WTC11 (cell line): ENCODE data around the gene RCL1. TPM values are rescaled to one million over a fixed set of nuclear protein-coding genes. Genes with fewer than 3 reads are reported as not detected.

Source experiments
- ATAC-seq: fragments of 200-7000 bp; cut with Tn5 transposase; 2 replicates; pipeline ENCODE4 v1.10.0; 2021; ENCODE audit warnings: mild to moderate bottlenecking, moderate library complexity
- CTCF ChIA-PET: fragments of 300-600 bp; sonication (Branson Sonifier 250); formaldehyde crosslinking; loops from one replicate; lab custom pipeline; 2021; ENCODE audit warnings: antibody characterized with exemption; lab: Charles Lee
- POLR2A ChIA-PET: fragments of 350-600 bp; sonication (Branson Sonifier 250); formaldehyde crosslinking; loops from one replicate; lab custom pipeline; 2021; ENCODE audit warnings: antibody characterized with exemption; lab: Charles Lee
- DNase-seq: peaks from one replicate; pipeline ENCODE4 v3.0.0; 2021; ENCODE audit warnings: low spot score
- H3K27ac Mint-ChIP-seq: 2 replicates; pipeline ENCODE4 v1.8.0; 2021; ENCODE audit warnings: mixed read lengths
- H3K27me3 Mint-ChIP-seq: 2 replicates; pipeline ENCODE4 v1.8.0; 2021; ENCODE audit warnings: low read depth, mild to moderate bottlenecking, moderate library complexity, mixed read lengths
- H3K36me3 Mint-ChIP-seq: 2 replicates; pipeline ENCODE4 v1.8.0; 2021; ENCODE audit warnings: mixed read lengths
- H3K4me1 Mint-ChIP-seq: 2 replicates; pipeline ENCODE4 v1.8.0; 2022; ENCODE audit warnings: mixed read lengths
- H3K4me3 Mint-ChIP-seq: 2 replicates; pipeline ENCODE4 v1.8.0; 2021; ENCODE audit warnings: mild to moderate bottlenecking, moderate library complexity, mixed read lengths
- H3K9me3 Mint-ChIP-seq: 2 replicates; pipeline ENCODE4 v1.8.0; 2021; ENCODE audit warnings: mixed read lengths
- CREB1 ChIP-seq: sonication (generic); formaldehyde crosslinking; IDR thresholded peaks from 2 replicates; pipeline ENCODE4 v1.8.0; 2023; ENCODE audit warnings: mild to moderate bottlenecking, missing genetic modification reagents
- EMX1 ChIP-seq: fragments of 250-450 bp; sonication (Bioruptor Pico); IDR thresholded peaks from 2 replicates; pipeline ENCODE4 v1.8.0; 2021; ENCODE audit warnings: mild to moderate bottlenecking
- FOXK1 ChIP-seq: sonication (generic); formaldehyde crosslinking; IDR thresholded peaks from 2 replicates; pipeline ENCODE4 v1.8.0; 2022; ENCODE audit warnings: mild to moderate bottlenecking, moderate library complexity, missing genetic modification reagents
- GTF2I ChIP-seq: fragments of 250-450 bp; sonication (Bioruptor Pico); conservative IDR thresholded peaks from 2 replicates; pipeline ENCODE4 v1.4.0; 2021; ENCODE audit warnings: mild to moderate bottlenecking
- IRF2 ChIP-seq: sonication (generic); formaldehyde crosslinking; IDR thresholded peaks from 2 replicates; pipeline ENCODE4 v1.8.0; 2022; ENCODE audit warnings: low read depth, missing genetic modification reagents, borderline replicate concordance
- JAZF1 ChIP-seq: fragments of 250-450 bp; sonication (Bioruptor Pico); IDR thresholded peaks from 2 replicates; pipeline ENCODE4 v1.9.0; 2021; ENCODE audit warnings: moderate library complexity, mild to moderate bottlenecking, inconsistent platforms
- MXD4 ChIP-seq: fragments of 250-450 bp; sonication (Bioruptor Pico); IDR thresholded peaks from 2 replicates; pipeline ENCODE4 v1.8.0; 2021; ENCODE audit warnings: mild to moderate bottlenecking, moderate library complexity, borderline replicate concordance
- NFE2L1 ChIP-seq: sonication (generic); formaldehyde crosslinking; IDR thresholded peaks from 2 replicates; pipeline ENCODE4 v1.8.1; 2023; ENCODE audit warnings: missing genetic modification reagents
- NR1H2 ChIP-seq: sonication (generic); formaldehyde crosslinking; IDR thresholded peaks from 2 replicates; pipeline ENCODE4 v1.9.0; 2021; ENCODE audit warnings: mild to moderate bottlenecking, moderate library complexity, missing genetic modification reagents
- NR2C2 ChIP-seq: sonication (generic); formaldehyde crosslinking; IDR thresholded peaks from 2 replicates; pipeline ENCODE4 v1.8.0; 2022; ENCODE audit warnings: mild to moderate bottlenecking, missing genetic modification reagents
- PRRX2 ChIP-seq: fragments of 250-450 bp; sonication (Bioruptor Pico); IDR thresholded peaks from 2 replicates; pipeline ENCODE4 v1.8.0; 2021; ENCODE audit warnings: mild to moderate bottlenecking
- RELA ChIP-seq: sonication (generic); formaldehyde crosslinking; IDR thresholded peaks from 2 replicates; pipeline ENCODE4 v1.8.1; 2022; ENCODE audit warnings: missing genetic modification reagents, mild to moderate bottlenecking, borderline replicate concordance
- TCF7 ChIP-seq: sonication (generic); formaldehyde crosslinking; IDR thresholded peaks from 2 replicates; pipeline ENCODE4 v1.8.0; 2022; ENCODE audit warnings: mild to moderate bottlenecking, low read depth, missing genetic modification reagents, moderate library complexity
- TEAD4 ChIP-seq: sonication (generic); formaldehyde crosslinking; IDR thresholded peaks from 2 replicates; pipeline ENCODE4 v1.8.0; 2022; ENCODE audit warnings: mild to moderate bottlenecking, missing genetic modification reagents
- ZNF121 ChIP-seq: sonication (generic); formaldehyde crosslinking; IDR thresholded peaks from 2 replicates; pipeline ENCODE4 v1.8.0; 2023; ENCODE audit warnings: missing genetic modification reagents
- ZNF138 ChIP-seq: sonication (generic); formaldehyde crosslinking; conservative IDR thresholded peaks from 2 replicates; pipeline ENCODE4 v1.8.1; 2022; ENCODE audit warnings: mild to moderate bottlenecking, moderate library complexity, missing genetic modification reagents
- ZNF232 ChIP-seq: sonication (generic); formaldehyde crosslinking; IDR thresholded peaks from 2 replicates; pipeline ENCODE4 v1.8.0; 2022; ENCODE audit warnings: mild to moderate bottlenecking, missing genetic modification reagents
- ZNF416 ChIP-seq: fragments of 250-450 bp; sonication (Bioruptor Pico); IDR thresholded peaks from 2 replicates; pipeline ENCODE4 v1.9.0; 2021; ENCODE audit warnings: mild to moderate bottlenecking, inconsistent platforms
- ZNF671 ChIP-seq: fragments of 250-450 bp; sonication (Bioruptor Pico); IDR thresholded peaks from 2 replicates; pipeline ENCODE4 v1.8.0; 2021; ENCODE audit warnings: mild to moderate bottlenecking
- total RNA-seq: library from RNA; stranded (reverse); gene quantifications from 3 replicates; pipeline ENCODE4 v1.2.3, GENCODE V29; 2021
- TF ChIP-seq, protein P1 (sequence below): fragments of 250-450 bp; sonication (Bioruptor Pico); IDR thresholded peaks from 2 replicates; pipeline ENCODE4 v1.9.0; 2021; ENCODE audit warnings: mild to moderate bottlenecking
- TF ChIP-seq, protein P2 (sequence below): sonication (generic); formaldehyde crosslinking; conservative IDR thresholded peaks from 2 replicates; pipeline ENCODE4 v1.8.1; 2023; ENCODE audit warnings: mild to moderate bottlenecking, low read depth, missing genetic modification reagents, moderate library complexity
- TF ChIP-seq, protein P3 (sequence below): fragments of 250-450 bp; sonication (Bioruptor Pico); IDR thresholded peaks from 2 replicates; pipeline ENCODE4 v1.9.0; 2021; ENCODE audit warnings: moderate library complexity, mild to moderate bottlenecking, inconsistent platforms, borderline replicate concordance
- TF ChIP-seq, protein P4 (sequence below): sonication (generic); formaldehyde crosslinking; IDR thresholded peaks from 2 replicates; pipeline ENCODE4 v1.8.1; 2023; ENCODE audit warnings: mild to moderate bottlenecking, moderate library complexity, missing genetic modification reagents
- TF ChIP-seq, protein P5 (sequence below): sonication (generic); formaldehyde crosslinking; IDR thresholded peaks from 2 replicates; pipeline ENCODE4 v1.8.0; 2022; ENCODE audit warnings: mild to moderate bottlenecking, missing genetic modification reagents
- TF ChIP-seq, protein P6 (sequence below): fragments of 250-450 bp; sonication (Bioruptor Pico); IDR thresholded peaks from 2 replicates; pipeline ENCODE4 v2.1.2; 2022; ENCODE audit warnings: mild to moderate bottlenecking, moderate library complexity
- TF ChIP-seq, protein P7 (sequence below): sonication (generic); formaldehyde crosslinking; IDR thresholded peaks from 2 replicates; pipeline ENCODE4 v1.8.1; 2023; ENCODE audit warnings: mild to moderate bottlenecking, missing genetic modification reagents, borderline replicate concordance

The RCL1 gene
- total RNA-seq, 1 experiment from 2014 or later, result 27.2 TPM

DNA sequence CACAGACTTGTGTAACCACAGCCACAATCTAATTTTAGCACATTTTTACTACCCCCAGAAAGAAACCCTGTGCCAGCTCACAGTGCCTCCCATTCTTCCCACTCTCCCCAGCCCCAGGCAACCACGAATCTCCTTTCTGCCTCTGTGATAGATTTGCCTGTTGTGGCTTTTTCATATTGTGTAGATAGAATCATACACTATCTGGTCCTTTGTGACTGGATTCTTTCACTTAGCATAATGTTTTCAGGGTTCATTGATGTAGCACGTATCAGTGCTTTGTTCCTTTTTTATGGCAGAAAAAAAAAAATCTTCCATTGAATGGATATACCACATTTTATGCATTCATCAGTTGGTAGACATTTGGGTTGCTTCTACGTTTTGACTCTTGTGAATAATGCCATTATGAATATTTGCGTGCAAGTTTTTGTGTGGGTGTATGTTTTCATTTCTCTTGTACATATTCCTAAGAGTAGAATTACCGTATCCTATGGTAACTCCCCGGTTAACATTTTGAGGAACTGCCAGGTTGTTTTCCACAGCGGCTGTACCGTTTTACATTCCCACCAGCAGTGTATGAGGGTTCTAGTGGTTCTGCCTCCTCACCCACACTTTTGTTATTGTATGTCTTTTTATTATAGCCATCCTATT lies 64.5 kb downstream of the RCL1 start:
- Mint-ChIP-seq H3K27me3 (no peaks in the 10 kb centered on the region), H3K36me3 (peaks cover 24% of the 10 kb centered on the region), H3K27ac (no peak overlapping the region), H3K4me3 (no peak overlapping the region), H3K4me1 (no peaks in the 10 kb centered on the region), H3K9me3 (no peaks in the 10 kb centered on the region)
- ATAC-seq, result no peak
- TF ChIP-seq GTF2I (CRISPR knock-in tag), result no peak
- no peak for TF ChIP-seq IRF2 (CRISPR knock-in tag)
- TF ChIP-seq ZNF232 (CRISPR knock-in tag), result no peak
- no peak for TF ChIP-seq ZNF121 (CRISPR knock-in tag)
- TF ChIP-seq JAZF1, result no peak
- TF ChIP-seq TEAD4 (CRISPR knock-in tag), result no peak
- TF ChIP-seq, protein P1, sequence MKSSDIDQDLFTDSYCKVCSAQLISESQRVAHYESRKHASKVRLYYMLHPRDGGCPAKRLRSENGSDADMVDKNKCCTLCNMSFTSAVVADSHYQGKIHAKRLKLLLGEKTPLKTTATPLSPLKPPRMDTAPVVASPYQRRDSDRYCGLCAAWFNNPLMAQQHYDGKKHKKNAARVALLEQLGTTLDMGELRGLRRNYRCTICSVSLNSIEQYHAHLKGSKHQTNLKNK, result no peak
- no peak for TF ChIP-seq ZNF416 (CRISPR knock-in tag)
- TF ChIP-seq ZNF671, result no peak
- no peak for TF ChIP-seq MXD4 (CRISPR knock-in tag)
- TF ChIP-seq RELA (CRISPR knock-in tag), result no peak
- ChIA-PET POLR2A (no interaction called here), CTCF (no interaction called here)
- DNase-seq, result no peak

DNA sequence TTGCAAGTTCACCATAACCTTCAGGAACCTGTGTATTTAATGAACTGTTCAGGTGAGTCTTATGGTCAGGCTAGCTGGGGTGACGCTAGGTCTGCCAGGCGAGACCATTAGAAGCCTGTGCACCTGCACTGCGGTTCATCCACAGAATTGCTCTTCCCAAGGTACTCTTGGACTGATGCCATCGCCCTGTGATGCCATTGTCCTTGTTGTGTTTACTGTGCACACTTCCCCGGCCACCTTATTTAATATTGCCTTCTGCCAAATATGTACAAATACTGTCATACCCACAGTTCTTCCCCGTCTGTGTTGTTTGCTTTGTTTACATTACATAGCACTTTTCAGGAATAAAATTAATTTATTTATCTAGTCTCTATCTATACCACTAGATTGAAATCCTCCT lies 66.3 kb downstream of the RCL1 start:
- ATAC-seq (no peak), DNase-seq (no peak)
- Mint-ChIP-seq H3K4me1 (peaks cover 5% of the 10 kb centered on the region), H3K36me3 (peaks cover 20% of the 10 kb centered on the region), H3K27me3 (no peaks in the 10 kb centered on the region), H3K9me3 (no peaks in the 10 kb centered on the region), H3K27ac (no peak overlapping the region), H3K4me3 (no peak overlapping the region)
- ChIA-PET POLR2A (no interaction called here), CTCF (no interaction called here)
- TF ChIP-seq EMX1 (CRISPR knock-in tag) (no peak), ZNF138 (CRISPR knock-in tag) (no peak), NFE2L1 (CRISPR knock-in tag) (no peak), TCF7 (CRISPR knock-in tag) (no peak), NR1H2 (CRISPR knock-in tag) (no peak), ZNF671 (no peak), PRRX2 (CRISPR knock-in tag) (no peak), CREB1 (no peak), FOXK1 (no peak), NR2C2 (no peak)
- TF ChIP-seq, protein P2, sequence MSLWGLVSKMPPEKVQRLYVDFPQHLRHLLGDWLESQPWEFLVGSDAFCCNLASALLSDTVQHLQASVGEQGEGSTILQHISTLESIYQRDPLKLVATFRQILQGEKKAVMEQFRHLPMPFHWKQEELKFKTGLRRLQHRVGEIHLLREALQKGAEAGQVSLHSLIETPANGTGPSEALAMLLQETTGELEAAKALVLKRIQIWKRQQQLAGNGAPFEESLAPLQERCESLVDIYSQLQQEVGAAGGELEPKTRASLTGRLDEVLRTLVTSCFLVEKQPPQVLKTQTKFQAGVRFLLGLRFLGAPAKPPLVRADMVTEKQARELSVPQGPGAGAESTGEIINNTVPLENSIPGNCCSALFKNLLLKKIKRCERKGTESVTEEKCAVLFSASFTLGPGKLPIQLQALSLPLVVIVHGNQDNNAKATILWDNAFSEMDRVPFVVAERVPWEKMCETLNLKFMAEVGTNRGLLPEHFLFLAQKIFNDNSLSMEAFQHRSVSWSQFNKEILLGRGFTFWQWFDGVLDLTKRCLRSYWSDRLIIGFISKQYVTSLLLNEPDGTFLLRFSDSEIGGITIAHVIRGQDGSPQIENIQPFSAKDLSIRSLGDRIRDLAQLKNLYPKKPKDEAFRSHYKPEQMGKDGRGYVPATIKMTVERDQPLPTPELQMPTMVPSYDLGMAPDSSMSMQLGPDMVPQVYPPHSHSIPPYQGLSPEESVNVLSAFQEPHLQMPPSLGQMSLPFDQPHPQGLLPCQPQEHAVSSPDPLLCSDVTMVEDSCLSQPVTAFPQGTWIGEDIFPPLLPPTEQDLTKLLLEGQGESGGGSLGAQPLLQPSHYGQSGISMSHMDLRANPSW (CRISPR knock-in tag), result no peak
- TF ChIP-seq, protein P3, sequence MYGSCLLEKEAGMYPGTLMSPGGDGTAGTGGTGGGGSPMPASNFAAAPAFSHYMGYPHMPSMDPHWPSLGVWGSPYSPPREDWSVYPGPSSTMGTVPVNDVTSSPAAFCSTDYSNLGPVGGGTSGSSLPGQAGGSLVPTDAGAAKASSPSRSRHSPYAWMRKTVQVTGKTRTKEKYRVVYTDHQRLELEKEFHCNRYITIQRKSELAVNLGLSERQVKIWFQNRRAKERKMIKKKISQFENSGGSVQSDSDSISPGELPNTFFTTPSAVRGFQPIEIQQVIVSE, result no peak
- TF ChIP-seq, protein P4, sequence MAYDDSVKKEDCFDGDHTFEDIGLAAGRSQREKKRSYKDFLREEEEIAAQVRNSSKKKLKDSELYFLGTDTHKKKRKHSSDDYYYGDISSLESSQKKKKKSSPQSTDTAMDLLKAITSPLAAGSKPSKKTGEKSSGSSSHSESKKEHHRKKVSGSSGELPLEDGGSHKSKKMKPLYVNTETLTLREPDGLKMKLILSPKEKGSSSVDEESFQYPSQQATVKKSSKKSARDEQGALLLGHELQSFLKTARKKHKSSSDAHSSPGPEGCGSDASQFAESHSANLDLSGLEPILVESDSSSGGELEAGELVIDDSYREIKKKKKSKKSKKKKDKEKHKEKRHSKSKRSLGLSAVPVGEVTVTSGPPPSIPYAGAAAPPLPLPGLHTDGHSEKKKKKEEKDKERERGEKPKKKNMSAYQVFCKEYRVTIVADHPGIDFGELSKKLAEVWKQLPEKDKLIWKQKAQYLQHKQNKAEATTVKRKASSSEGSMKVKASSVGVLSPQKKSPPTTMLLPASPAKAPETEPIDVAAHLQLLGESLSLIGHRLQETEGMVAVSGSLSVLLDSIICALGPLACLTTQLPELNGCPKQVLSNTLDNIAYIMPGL, result no peak
- TF ChIP-seq, protein P5, sequence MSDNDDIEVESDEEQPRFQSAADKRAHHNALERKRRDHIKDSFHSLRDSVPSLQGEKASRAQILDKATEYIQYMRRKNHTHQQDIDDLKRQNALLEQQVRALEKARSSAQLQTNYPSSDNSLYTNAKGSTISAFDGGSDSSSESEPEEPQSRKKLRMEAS, result no peak
- TF ChIP-seq, protein P6, sequence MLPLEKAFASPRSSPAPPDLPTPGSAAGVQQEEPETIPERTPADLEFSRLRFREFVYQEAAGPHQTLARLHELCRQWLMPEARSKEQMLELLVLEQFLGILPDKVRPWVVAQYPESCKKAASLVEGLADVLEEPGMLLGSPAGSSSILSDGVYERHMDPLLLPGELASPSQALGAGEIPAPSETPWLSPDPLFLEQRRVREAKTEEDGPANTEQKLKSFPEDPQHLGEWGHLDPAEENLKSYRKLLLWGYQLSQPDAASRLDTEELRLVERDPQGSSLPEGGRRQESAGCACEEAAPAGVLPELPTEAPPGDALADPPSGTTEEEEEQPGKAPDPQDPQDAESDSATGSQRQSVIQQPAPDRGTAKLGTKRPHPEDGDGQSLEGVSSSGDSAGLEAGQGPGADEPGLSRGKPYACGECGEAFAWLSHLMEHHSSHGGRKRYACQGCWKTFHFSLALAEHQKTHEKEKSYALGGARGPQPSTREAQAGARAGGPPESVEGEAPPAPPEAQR (CRISPR knock-in tag), result no peak
- TF ChIP-seq, protein P7, sequence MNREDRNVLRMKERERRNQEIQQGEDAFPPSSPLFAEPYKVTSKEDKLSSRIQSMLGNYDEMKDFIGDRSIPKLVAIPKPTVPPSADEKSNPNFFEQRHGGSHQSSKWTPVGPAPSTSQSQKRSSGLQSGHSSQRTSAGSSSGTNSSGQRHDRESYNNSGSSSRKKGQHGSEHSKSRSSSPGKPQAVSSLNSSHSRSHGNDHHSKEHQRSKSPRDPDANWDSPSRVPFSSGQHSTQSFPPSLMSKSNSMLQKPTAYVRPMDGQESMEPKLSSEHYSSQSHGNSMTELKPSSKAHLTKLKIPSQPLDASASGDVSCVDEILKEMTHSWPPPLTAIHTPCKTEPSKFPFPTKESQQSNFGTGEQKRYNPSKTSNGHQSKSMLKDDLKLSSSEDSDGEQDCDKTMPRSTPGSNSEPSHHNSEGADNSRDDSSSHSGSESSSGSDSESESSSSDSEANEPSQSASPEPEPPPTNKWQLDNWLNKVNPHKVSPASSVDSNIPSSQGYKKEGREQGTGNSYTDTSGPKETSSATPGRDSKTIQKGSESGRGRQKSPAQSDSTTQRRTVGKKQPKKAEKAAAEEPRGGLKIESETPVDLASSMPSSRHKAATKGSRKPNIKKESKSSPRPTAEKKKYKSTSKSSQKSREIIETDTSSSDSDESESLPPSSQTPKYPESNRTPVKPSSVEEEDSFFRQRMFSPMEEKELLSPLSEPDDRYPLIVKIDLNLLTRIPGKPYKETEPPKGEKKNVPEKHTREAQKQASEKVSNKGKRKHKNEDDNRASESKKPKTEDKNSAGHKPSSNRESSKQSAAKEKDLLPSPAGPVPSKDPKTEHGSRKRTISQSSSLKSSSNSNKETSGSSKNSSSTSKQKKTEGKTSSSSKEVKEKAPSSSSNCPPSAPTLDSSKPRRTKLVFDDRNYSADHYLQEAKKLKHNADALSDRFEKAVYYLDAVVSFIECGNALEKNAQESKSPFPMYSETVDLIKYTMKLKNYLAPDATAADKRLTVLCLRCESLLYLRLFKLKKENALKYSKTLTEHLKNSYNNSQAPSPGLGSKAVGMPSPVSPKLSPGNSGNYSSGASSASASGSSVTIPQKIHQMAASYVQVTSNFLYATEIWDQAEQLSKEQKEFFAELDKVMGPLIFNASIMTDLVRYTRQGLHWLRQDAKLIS (CRISPR knock-in tag), result no peak
